Esophagus muscularis mucosa (tissue), 4 donors: ENCODE data around the gene ARL15.
"Not testable (repeated sequence)": the region's sequence is repeated elsewhere in the genome, so short reads cannot be mapped to it uniquely, and the experiment has no call there.

Experiments
- EP300 ChIP-seq: sonication (generic); formaldehyde crosslinking; IDR thresholded peaks from one replicate; pipeline ENCODE4 v1.6.1; 2017; ENCODE audit warnings: antibody characterized with exemption
- POLR2AphosphoS5 ChIP-seq, 2 donors: sonication (generic); formaldehyde crosslinking; IDR thresholded peaks; one replicate each; pipeline ENCODE4 v1.6.1; 2017; ENCODE audit warnings: antibody characterized with exemption in 2 of 2
- TF ChIP-seq, protein P1 (sequence below), 3 experiments: fragments of 200-600 bp in 2 of 3; fragments of 450-650 bp in 1 of 3; sonication (generic) in 2 of 3; IDR thresholded peaks; one replicate each; pipeline ENCODE4 v1.5.1; 2017 to 2019; ENCODE audit warnings: antibody characterized with exemption in 3 of 3, mild to moderate bottlenecking in 2 of 3, moderate library complexity in 1 of 3

- not testable (repeated sequence) for TF ChIP-seq EP300; POLR2AphosphoS5 (IDR thresholded peaks at IDR 0.05)
- TF ChIP-seq, protein P1, sequence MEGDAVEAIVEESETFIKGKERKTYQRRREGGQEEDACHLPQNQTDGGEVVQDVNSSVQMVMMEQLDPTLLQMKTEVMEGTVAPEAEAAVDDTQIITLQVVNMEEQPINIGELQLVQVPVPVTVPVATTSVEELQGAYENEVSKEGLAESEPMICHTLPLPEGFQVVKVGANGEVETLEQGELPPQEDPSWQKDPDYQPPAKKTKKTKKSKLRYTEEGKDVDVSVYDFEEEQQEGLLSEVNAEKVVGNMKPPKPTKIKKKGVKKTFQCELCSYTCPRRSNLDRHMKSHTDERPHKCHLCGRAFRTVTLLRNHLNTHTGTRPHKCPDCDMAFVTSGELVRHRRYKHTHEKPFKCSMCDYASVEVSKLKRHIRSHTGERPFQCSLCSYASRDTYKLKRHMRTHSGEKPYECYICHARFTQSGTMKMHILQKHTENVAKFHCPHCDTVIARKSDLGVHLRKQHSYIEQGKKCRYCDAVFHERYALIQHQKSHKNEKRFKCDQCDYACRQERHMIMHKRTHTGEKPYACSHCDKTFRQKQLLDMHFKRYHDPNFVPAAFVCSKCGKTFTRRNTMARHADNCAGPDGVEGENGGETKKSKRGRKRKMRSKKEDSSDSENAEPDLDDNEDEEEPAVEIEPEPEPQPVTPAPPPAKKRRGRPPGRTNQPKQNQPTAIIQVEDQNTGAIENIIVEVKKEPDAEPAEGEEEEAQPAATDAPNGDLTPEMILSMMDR (IDR thresholded peaks at IDR 0.05) = not testable (repeated sequence)
Observed at GRCh38 chr5:54353933-54354564, 43.7 kb upstream of the ARL15 start.
